ENCODE data around the gene ATP6V0B.

- TF ChIP-seq POLR2A (IDR thresholded peaks at IDR 0.05; ENCODE audit: low read depth, low read length): no peak
- TF ChIP-seq EZH2 (IDR thresholded peaks at IDR 0.05; ENCODE audit: borderline replicate concordance, low read depth, low read length, severe bottlenecking): no peak
- no peak for TF ChIP-seq CTCF (IDR thresholded peaks at IDR 0.05; ENCODE audit: extremely low read depth in 1 of 2, insufficient read depth in 1 of 2, low read depth in 1 of 2, low read length in 2 of 2)
These were observed 43.8 kb upstream of the ATP6V0B start for GRCh38 chr1:43930949-43931275.
